Measurements from ENCODE around the gene C1orf53. TPM values are rescaled to one million over a fixed set of nuclear protein-coding genes. Genes with fewer than 3 reads are reported as not detected.
A peak's percentile ranks its signal among the peaks of the same experiment; 100 is the strongest.

The C1orf53 gene
- total and polyA plus RNA-seq, 2 experiments from 2014 or later: 2.7 to 3.8 TPM

DNA sequence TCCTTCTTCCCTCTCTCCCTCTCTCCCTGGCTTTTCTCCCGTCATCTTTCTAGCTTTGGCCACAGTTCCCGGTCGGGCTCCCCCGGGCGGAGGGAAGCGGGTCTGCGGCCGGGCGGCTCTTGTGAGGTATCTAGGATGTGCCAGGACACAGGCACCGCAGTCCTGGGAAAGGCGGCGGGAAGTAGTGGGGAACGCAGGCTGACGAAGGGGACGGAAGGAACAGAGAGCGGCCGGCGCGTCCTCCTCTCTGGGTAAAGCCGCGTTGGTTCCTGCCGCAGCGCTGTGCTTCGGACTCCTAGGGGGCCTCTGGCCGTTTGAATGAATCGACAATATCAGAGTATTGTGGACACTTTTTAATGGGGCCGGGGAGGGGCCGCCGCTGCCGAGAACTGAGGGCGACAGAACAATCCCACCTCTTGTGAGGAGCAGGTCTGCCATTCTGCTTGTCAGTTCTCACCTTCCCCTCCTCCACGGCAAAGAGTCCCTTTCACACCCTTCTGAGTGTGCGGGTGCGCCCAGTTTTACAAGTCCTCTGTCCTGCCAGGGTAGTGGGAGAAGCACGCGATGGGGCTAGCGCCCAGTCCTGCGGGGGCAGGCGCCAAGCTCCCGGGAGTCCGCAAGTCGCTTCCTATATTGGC lies 13.6 kb downstream of the C1orf53 start (continued):
- TF ChIP-seq, protein P1, sequence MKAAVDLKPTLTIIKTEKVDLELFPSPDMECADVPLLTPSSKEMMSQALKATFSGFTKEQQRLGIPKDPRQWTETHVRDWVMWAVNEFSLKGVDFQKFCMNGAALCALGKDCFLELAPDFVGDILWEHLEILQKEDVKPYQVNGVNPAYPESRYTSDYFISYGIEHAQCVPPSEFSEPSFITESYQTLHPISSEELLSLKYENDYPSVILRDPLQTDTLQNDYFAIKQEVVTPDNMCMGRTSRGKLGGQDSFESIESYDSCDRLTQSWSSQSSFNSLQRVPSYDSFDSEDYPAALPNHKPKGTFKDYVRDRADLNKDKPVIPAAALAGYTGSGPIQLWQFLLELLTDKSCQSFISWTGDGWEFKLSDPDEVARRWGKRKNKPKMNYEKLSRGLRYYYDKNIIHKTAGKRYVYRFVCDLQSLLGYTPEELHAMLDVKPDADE (IDR thresholded peaks at IDR 0.05): no peak
- TF ChIP-seq EZH2 (IDR thresholded peaks at IDR 0.05; ENCODE audit: low read depth, unreplicated experiment) (peak; percentile 84), EZH2phosphoT487 (IDR thresholded peaks at IDR 0.05; ENCODE audit: unreplicated experiment) (peak; percentile 86), NANOG (IDR thresholded peaks at IDR 0.05; ENCODE audit: borderline replicate concordance) (no peak), ZNF331 (CRISPR knock-in tag; IDR thresholded peaks at IDR 0.05; ENCODE audit: low read depth) (no peak), STAT1 (IDR thresholded peaks at IDR 0.05; ENCODE audit: unreplicated experiment) (no peak)
- TF ChIP-seq, protein P2, sequence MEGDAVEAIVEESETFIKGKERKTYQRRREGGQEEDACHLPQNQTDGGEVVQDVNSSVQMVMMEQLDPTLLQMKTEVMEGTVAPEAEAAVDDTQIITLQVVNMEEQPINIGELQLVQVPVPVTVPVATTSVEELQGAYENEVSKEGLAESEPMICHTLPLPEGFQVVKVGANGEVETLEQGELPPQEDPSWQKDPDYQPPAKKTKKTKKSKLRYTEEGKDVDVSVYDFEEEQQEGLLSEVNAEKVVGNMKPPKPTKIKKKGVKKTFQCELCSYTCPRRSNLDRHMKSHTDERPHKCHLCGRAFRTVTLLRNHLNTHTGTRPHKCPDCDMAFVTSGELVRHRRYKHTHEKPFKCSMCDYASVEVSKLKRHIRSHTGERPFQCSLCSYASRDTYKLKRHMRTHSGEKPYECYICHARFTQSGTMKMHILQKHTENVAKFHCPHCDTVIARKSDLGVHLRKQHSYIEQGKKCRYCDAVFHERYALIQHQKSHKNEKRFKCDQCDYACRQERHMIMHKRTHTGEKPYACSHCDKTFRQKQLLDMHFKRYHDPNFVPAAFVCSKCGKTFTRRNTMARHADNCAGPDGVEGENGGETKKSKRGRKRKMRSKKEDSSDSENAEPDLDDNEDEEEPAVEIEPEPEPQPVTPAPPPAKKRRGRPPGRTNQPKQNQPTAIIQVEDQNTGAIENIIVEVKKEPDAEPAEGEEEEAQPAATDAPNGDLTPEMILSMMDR (conservative IDR thresholded peaks at IDR 0.05; ENCODE audit: low read depth in 2 of 2): peak; percentile 52 to 71
- TF ChIP-seq, protein P3, sequence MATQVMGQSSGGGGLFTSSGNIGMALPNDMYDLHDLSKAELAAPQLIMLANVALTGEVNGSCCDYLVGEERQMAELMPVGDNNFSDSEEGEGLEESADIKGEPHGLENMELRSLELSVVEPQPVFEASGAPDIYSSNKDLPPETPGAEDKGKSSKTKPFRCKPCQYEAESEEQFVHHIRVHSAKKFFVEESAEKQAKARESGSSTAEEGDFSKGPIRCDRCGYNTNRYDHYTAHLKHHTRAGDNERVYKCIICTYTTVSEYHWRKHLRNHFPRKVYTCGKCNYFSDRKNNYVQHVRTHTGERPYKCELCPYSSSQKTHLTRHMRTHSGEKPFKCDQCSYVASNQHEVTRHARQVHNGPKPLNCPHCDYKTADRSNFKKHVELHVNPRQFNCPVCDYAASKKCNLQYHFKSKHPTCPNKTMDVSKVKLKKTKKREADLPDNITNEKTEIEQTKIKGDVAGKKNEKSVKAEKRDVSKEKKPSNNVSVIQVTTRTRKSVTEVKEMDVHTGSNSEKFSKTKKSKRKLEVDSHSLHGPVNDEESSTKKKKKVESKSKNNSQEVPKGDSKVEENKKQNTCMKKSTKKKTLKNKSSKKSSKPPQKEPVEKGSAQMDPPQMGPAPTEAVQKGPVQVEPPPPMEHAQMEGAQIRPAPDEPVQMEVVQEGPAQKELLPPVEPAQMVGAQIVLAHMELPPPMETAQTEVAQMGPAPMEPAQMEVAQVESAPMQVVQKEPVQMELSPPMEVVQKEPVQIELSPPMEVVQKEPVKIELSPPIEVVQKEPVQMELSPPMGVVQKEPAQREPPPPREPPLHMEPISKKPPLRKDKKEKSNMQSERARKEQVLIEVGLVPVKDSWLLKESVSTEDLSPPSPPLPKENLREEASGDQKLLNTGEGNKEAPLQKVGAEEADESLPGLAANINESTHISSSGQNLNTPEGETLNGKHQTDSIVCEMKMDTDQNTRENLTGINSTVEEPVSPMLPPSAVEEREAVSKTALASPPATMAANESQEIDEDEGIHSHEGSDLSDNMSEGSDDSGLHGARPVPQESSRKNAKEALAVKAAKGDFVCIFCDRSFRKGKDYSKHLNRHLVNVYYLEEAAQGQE (IDR thresholded peaks at IDR 0.05; ENCODE audit: unreplicated experiment): no peak

DNA sequence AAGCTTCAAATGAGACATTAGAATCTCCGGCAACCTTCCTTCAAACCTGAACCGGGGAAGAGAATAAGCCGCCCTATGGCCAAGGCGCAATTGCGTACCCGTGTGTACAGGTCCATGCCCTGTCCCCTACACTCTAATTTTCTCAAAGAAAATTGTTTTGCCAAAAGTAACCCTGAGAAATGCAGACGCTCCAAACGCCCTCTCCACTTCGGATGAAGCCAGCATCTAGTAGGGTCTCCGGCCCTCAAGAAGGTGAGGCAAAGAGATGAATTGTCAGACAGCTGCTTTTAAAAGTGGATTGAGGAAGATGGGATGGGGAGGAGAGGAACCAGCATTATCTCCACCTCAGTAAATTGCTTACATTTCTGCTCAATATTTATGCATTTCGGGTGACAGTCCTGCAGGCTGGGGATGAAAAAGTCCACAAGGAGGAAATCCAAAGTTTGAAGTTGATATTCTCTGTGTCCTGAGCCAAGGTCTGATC lies 14.1 kb downstream of the C1orf53 start:
- DNase-seq (ENCODE audit: low spot score): no peak
- H4K20me1 ChIP-seq (replicated peaks; ENCODE audit: insufficient read depth): peaks cover 10% of the 10 kb centered on the region; the same call in 1 of the 2 replicates
- peak overlapping the region; percentile 60 for H3K4me3 ChIP-seq
- peaks cover 100% of the 10 kb centered on the region for H3K27me3 ChIP-seq (ENCODE audit: insufficient read depth)
- ATAC-seq: no peak
- peak overlapping the region; percentile 72 for H2AFZ ChIP-seq
- no peaks in the 10 kb centered on the region for H3K79me2 ChIP-seq (replicated peaks; ENCODE audit: insufficient read depth)
- Mint-ChIP-seq H3K27me3 (ENCODE audit: insufficient read depth, low read depth, poor library complexity) (peaks cover 100% of the 10 kb centered on the region), H3K4me3 (peak overlapping the region; percentile 72), H3K36me3 (ENCODE audit: low read depth) (no peaks in the 10 kb centered on the region; the same call in 2 of the 3 replicates), H3K27ac (no peak overlapping the region), H3K4me1 (peaks cover 95% of the 10 kb centered on the region), H3K9me3 (peaks cover 5% of the 10 kb centered on the region)
- peak overlapping the region; percentile 92 for H3K4me2 ChIP-seq
- TF ChIP-seq ZNF331 (CRISPR knock-in tag; IDR thresholded peaks at IDR 0.05; ENCODE audit: low read depth) (no peak), EZH2 (IDR thresholded peaks at IDR 0.05; ENCODE audit: low read depth, unreplicated experiment) (peak; percentile 91), EZH2phosphoT487 (IDR thresholded peaks at IDR 0.05; ENCODE audit: unreplicated experiment) (peak; percentile 45)
- no peak overlapping the region for H3K27ac ChIP-seq (ENCODE audit: low read depth)
- no peaks in the 10 kb centered on the region for H3K9me2 ChIP-seq (ENCODE audit: insufficient read depth)
- peaks cover 47% of the 10 kb centered on the region for H3F3A ChIP-seq (replicated peaks; ENCODE audit: low read depth)
- H3K4me1 ChIP-seq (ENCODE audit: insufficient read depth): peaks cover 71% of the 10 kb centered on the region
- no peaks in the 10 kb centered on the region for H3K36me3 ChIP-seq (ENCODE audit: insufficient read depth)
